ENCODE measurements around the gene RBMS3.
A peak's percentile ranks its signal among the peaks of the same experiment; 100 is the strongest.
"Not testable (repeated sequence)": the region's sequence is repeated elsewhere in the genome, so short reads cannot be mapped to it uniquely, and the experiment has no call there.

The RBMS3 gene

DNA sequence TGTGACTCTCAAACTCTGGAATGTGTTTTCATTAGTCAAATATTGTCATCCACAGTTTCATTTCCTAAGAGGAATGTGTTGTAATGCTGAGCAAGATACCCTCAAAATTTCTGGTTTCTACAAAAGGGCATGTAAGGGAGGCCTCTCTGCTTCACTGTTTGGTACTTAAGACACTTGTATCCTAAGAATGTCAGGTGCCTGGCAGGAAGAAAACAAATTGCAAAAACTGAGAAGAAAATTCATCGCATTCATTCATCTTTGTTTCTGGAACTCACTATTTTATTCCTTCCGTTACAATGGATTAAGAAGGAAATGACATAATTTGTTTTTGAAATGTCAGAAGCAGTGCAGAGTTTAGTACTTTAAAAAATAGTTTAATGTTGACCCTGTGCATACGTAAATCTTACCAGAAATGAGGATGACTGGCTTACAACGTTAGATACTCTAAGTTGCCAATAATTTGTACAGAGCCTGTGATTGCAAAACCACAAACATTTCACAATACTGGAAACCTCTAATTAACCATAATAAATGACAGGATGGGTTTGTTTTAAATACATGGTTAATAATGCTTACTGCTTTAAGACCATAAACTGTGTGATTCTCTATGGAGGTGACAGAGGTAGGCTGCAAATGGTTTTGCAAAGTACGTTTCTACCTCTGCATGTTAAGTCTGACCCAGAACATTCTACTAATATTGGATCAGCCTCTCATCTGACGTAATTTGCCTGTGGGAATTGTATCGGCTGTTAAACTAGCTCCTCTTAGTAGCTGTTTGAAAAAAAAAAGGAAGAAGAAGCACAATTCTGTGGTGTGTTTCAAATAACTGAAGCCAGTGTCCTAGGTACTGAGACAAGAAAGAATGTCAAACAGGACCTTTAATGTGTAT lies 477.8 kb downstream of the RBMS3 start:
- peak in 1 of 2 experiments; percentile 8 for DNase-seq

DNA sequence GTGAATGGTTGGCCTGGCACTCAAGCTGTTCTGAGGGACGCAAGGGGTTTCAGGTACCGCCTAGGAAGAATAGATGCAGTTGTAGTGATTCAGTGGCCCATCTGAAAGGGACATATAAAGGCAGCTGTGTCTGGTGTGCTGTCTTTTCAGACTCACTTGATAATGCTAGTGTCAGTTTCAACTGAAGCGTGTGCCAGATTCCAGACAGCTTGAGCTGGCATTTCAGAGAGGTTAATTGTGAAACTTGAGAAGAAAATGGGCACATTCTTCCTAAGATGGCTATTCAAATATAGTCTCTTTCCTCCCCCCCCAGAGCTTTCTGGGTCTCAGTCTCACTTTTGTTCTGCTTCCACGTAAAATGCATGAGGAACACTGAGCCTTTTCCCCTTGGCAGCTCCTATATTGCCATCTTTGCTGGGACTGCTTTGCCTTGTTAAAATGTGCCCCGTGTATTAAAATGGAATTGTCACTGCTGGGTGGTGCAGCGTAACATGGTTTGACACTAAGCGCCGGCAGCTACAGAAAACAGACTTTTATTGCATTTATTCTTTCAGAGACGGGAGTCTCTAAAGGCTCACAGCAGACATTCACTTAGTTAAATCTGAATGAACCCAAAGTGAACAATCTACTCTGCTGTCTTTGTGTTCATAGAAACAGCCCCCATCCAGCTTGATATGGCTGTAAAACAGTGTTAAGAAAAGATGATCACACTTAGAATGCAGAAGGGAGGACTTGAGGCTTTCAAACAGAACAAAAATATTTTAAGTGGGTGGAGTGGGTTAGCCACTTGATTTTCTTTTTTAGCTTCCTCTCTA lies 478.7 kb downstream of the RBMS3 start:
- DNase-seq = no peak

DNA sequence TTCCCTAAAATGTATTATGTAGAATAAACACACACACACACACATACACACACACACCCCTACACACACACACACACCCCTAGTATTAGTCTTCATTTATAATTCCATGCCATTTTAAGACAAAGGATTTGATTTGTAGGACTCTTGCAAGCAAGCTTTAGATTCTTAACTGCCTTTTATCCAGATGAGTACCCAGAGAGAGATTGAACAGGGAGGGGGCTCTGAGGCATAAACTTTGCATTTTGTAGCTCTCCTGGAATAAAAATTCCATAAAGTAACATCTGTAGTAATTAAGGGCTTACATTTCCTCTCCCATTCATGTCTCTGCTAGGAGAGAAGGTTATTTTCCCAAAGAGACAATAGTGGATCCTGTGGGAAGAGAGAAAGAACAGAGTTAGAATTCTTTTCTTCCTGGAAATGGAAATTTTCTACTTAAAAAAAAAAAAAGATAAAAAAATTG lies 479.4 kb downstream of the RBMS3 start:
- DNase-seq = no peak

DNA sequence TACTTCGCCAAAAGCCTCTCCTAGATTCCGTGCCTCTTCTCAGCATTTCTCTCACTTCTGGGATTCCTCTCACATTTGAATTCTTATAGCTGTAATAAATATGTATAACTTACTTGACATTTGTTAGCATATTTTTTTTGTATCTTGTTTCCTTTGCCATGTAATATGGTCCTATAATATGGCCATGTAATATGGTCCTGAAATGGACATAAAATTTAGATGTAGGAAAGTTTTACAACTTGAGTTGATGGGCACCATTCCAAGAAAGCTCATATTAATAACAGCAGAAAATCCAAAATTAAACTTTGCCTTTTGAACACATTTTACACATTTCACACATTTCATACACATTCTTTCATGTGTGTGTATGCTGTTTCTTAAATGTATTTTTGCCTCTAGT lies 480.6 kb downstream of the RBMS3 start:
- no peak for DNase-seq

- no peak for DNase-seq
These were observed 482.2 kb downstream of the RBMS3 start for GRCh38 chr3:29763115-29763514.

- DNase-seq = no peak
These were observed 483.2 kb downstream of the RBMS3 start for GRCh38 chr3:29764041-29764440.

DNA sequence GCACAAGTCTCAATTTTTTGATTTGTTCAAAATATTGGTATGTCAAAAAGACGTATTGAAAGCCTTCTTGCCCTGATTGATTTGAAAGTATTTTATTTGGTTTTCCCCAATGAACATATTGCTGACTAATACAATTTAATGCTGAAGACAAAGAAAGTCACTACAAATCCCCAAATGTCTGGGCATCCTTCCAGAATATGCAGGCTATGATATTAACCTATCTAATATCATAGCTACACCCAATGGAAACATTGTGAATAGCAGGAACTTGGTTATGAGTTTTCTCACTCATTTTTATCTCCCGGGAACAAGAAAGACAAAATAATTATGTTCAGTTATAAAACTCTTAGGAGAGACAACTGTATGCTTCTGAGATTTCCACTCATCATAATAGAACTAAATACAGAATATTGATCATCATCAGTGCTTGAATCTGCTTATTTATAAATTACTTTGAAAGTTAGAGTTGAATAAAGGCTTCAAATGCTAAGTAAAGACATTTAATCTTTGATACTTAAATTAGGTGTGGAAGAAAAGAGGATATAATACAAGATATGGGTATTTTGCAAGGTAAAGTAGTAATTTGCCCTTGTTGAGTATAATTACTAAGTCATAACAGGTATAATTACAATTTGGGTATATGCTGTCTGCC lies 483.9 kb downstream of the RBMS3 start:
- DNase-seq = peak in 1 of 2 experiments; percentile 19

DNA sequence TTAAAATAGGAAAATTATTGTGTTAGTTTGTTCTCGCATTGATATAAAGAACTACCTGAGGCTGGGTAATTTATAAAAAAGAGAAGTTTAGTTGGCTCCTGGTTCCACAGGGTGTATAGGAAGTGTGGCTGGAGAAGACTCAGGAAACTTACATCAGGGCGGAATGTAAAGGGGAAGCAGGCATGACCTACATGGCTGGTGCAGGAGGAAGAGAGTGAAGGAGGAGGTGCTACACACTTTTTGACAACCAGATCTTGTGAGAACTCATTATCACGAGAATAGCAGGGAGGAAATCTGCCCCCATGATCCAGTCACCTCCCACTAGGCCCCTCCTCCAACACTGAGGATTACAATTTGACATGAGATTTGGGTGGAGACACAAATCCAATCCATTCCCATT lies 490.7 kb downstream of the RBMS3 start:
- DNase-seq = no peak

GRCh38 chr3:29772436-29772835 lies 491.6 kb downstream of the RBMS3 start:
- no peak for DNase-seq

DNA sequence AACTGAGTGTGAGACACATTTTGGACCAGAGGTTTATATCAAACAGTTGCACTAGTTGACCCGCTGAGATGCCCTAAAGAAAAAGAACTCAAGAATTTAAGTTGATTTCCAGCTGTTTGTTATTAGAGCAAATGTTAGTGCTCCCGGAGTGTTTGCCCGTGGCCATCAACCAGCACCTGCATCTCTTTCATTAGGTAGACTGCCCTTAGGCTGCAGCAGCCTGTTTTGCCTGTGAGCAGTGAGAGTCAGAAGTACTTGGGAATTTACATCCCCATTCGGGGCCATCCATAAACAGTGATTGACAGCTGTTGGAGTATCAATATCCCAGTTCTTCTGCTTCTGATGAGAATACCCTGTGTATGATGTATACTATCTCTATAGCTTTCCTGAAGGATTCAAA lies 492.6 kb downstream of the RBMS3 start:
- no peak for DNase-seq

- DNase-seq = no peak
These were observed 494.5 kb downstream of the RBMS3 start for GRCh38 chr3:29775340-29775739.

DNA sequence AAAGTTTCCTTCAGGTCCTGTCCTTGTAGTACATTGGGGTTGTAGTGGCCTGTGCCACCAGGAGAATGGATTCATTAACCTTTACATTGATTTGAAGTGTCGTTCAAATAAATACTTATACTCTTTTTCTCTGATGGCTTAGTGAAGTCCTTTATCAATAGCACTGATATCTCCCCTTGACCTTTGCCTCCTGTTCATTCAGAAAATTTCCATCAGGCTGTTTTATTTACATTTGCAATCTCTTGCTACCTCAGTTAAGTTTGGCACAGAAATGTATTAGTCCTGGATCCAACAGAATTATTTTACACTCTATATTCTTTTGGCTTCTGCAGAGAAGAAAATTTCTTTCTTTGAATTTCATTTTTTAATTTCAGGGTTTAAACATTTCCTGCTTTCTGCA lies 497.0 kb downstream of the RBMS3 start:
- no peak for DNase-seq

- DNase-seq = no peak
These were observed 508.8 kb downstream of the RBMS3 start for GRCh38 chr3:29789686-29790085.

GRCh38 chr3:29796808-29797207 lies 515.9 kb downstream of the RBMS3 start:
- no peak for DNase-seq

GRCh38 chr3:29802057-29802456 lies 521.2 kb downstream of the RBMS3 start:
- no peak for DNase-seq

DNA sequence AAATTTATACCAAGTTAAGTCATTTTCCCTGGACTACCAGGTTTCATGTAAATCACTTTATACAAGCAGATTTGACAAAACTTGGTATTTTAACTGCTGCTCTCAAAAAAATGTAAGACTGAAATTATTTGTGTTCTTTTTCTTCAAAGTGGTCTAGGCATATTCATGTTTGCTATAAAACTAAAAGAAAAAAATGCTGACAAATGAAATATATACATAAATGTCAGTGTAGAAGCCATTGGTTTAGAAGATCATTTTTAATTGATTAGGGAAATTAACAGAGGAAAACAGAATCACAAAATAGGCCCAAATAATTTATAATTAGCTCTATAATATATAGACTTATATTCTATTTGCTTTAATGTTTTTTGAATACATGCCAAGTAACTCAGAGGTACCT lies 523.2 kb downstream of the RBMS3 start:
- DNase-seq = no peak

DNA sequence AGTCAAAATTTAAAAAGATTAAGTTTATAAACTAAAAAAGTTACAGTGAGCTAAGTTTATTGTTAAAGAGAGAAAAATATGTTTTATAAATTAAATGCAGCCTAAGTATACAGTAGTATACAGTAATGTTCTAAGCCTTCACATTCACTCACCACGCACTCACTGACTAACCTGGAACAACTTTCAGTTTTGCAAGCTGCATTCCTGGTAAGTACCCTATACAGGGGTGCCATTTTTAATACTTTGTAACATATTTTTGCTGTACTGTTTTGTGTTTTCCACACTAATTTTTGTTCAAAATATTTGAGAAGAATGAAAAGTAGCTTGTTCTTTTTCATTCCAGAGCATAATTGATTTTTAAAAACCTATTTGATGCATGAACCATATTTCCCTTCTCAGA lies 524.9 kb downstream of the RBMS3 start:
- DNase-seq = no peak

DNA sequence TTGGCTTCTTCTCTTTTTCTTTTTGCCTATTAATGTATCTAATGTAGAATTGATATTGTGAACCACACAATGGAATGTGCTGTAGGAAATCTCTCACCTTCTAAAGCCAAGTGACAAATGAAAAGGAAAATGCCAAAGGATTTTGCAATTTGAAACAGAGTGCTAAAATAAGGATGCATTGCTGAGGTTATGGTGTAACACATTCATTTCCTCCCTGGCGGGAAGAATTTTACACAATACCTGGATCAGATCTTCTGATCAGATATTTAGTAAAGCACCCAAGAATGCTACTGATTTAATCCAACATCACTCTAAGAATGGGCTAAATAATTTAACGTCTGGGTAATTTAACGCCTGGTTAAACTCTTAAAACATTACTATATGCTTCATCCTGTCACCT lies 527.5 kb downstream of the RBMS3 start:
- DNase-seq = not testable (repeated sequence)

- peak in 1 of 2 experiments; percentile 4 for DNase-seq
These were observed 541.2 kb downstream of the RBMS3 start for GRCh38 chr3:29822071-29822470.

GRCh38 chr3:29823233-29823632 lies 542.4 kb downstream of the RBMS3 start:
- no peak for DNase-seq

DNA sequence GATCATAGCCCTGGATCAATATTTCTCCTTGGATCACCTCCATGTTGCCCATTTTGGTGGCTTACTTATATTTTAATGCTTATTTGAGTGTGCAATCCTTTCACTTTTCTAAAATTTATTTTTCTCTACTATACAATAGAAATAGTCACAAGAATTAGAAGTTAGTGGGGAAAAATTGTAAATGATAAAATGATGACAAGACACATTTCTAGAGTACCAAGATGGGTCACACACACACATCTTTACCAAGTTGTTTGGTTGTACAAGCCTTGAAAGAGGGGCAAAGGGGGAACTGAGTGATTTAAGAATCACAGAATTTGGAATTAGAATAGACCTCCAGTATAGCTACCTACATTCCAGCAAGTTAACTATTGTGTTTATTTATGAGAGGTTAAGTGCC lies 545.8 kb downstream of the RBMS3 start:
- no peak for DNase-seq

DNA sequence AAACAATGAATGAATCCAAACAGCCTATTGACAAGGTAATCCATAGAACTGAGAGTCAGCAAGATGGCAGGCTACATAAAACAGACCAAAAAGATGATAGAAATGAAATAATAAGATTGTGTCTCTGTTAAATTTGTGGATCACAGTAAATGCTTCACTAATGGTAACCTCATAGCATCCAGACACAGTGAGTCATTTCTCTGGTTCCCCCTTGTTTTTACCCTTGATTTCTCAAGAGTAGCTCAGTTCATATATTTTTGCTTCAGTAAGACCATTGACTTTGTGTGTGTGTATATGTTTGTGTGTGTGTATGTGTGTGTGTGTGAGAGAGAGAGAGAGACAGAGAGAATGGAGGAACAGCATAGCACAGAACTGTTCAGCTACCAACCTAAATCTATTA lies 546.9 kb downstream of the RBMS3 start:
- DNase-seq = no peak

DNA sequence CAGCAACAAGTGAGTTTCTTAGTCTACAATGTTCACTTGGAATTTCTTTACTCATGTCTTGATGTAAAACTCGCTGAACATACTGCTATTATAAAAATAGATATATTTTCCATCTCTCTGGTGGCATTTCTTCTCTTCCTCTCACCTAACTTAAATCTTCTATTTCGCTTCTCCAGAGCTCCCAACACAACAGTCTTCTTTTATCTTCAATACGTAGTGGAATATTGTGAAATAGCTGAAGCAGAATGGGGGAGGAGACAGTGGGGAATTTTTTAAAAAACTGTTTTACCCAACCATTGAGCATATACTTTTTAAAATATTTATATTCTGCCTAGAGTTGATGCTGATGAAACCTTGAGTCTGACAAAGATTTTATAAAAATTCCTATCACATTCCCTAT lies 548.5 kb downstream of the RBMS3 start:
- DNase-seq = no peak

DNA sequence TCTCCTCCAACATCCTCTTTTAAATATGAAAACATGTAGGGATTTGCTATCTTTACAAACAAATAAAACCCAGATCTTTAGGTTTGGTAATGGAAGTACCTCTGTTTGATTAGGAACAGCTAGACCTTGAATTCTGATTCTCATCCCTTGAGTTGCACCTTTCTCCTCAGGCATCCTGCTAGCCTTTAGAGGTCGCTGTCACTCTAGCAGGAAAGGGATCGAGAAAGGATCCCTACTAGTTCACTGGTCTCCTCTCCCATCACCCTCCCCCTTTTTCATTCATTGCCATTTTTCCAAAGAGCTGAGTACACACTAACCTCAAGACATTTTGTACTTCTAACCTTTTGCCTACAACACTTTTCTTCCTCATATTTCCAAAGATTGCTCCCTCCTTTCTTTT lies 569.8 kb downstream of the RBMS3 start:
- DNase-seq = no peak
